GM04503 (cell line): ENCODE measurements around the gene FNDC7.
"Not testable (repeated sequence)": the region's sequence is repeated elsewhere in the genome, so short reads cannot be mapped to it uniquely, and the experiment has no call there.

ENCODE experiments used
- DNase-seq: peaks from one replicate; pipeline ENCODE4 v3.0.0-alpha.2; 2012; ENCODE audit warnings: low read depth

The FNDC7 gene

GRCh38 chr1:108699375-108700332, 13.1 kb upstream of the FNDC7 start:
- DNase-seq: no peak

GRCh38 chr1:108701176-108701849, 11.4 kb upstream of the FNDC7 start:
- DNase-seq: no peak

- not testable (repeated sequence) for DNase-seq
Observed at GRCh38 chr1:108702109-108702508, 10.6 kb upstream of the FNDC7 start.

- no peak for DNase-seq
Observed at GRCh38 chr1:108703939-108704338, 8.8 kb upstream of the FNDC7 start.

GRCh38 chr1:108704496-108704895, 8.2 kb upstream of the FNDC7 start:
- DNase-seq: peak; percentile 48

GRCh38 chr1:108706643-108707042, 6.1 kb upstream of the FNDC7 start:
- DNase-seq: no peak

GRCh38 chr1:108708691-108709660, 3.7 kb upstream of the FNDC7 start:
- DNase-seq: no peak

- no peak for DNase-seq
Observed at GRCh38 chr1:108715932-108716331, 3.2 kb downstream of the FNDC7 start.

- no peak for DNase-seq
Observed at GRCh38 chr1:108716437-108717230, 3.9 kb downstream of the FNDC7 start.

GRCh38 chr1:108717774-108718316, 5.1 kb downstream of the FNDC7 start:
- no peak for DNase-seq

- DNase-seq: no peak
Observed at GRCh38 chr1:108718927-108719655, 6.4 kb downstream of the FNDC7 start.

GRCh38 chr1:108719656-108720435, 7.1 kb downstream of the FNDC7 start:
- DNase-seq: peak; percentile 64

GRCh38 chr1:108722292-108722691, 9.6 kb downstream of the FNDC7 start:
- no peak for DNase-seq

GRCh38 chr1:108725906-108726305, 13.2 kb downstream of the FNDC7 start:
- DNase-seq: no peak

GRCh38 chr1:108728327-108728923, 15.7 kb downstream of the FNDC7 start:
- no peak for DNase-seq

- no peak for DNase-seq
Observed at GRCh38 chr1:108729481-108729880, 16.8 kb downstream of the FNDC7 start.

- DNase-seq: no peak
Observed at GRCh38 chr1:108732398-108732797, 19.7 kb downstream of the FNDC7 start.

- DNase-seq: no peak
Observed at GRCh38 chr1:108734171-108734865, 21.6 kb downstream of the FNDC7 start.
